ENCODE measurements around the gene SLX4IP. TPM values are rescaled to one million over a fixed set of nuclear protein-coding genes. Genes with fewer than 3 reads are reported as not detected.

Gene SLX4IP
- total RNA-seq, 4 donors from 2014 or later: 2.4 to 5.4 (median 4.1) TPM

DNA sequence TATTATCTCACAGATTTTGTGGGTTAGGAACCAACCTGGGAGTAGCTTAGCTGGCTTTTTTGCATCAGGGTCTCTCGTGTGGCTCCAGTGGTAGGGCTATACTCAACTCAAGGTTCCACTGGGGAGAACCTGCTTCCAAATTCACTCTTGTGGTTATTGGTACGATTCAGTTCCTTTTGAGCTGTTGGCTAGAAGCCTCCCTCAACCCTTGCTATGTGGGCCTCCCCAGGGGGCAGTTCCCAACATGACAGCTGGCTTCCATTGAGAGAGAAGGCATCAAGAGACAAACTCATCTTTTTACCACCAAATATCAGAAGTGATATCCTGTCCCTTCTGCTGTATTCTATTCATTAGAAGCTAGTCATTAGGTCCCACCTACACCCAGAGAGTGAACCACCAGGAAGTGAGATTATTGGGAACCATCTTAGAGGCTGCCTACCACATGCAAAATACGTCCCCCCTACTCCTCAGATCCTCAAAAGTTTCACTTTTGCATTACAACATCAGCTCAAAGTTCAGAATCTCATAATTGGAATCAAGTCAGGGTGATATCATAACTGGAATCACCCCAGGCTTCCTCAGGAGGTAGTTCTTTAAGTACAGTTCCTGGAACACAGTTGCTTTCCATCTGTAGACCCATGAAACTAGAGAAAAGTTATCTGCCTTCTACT lies 32.0 kb upstream of the SLX4IP start:
- TF ChIP-seq, protein P1, sequence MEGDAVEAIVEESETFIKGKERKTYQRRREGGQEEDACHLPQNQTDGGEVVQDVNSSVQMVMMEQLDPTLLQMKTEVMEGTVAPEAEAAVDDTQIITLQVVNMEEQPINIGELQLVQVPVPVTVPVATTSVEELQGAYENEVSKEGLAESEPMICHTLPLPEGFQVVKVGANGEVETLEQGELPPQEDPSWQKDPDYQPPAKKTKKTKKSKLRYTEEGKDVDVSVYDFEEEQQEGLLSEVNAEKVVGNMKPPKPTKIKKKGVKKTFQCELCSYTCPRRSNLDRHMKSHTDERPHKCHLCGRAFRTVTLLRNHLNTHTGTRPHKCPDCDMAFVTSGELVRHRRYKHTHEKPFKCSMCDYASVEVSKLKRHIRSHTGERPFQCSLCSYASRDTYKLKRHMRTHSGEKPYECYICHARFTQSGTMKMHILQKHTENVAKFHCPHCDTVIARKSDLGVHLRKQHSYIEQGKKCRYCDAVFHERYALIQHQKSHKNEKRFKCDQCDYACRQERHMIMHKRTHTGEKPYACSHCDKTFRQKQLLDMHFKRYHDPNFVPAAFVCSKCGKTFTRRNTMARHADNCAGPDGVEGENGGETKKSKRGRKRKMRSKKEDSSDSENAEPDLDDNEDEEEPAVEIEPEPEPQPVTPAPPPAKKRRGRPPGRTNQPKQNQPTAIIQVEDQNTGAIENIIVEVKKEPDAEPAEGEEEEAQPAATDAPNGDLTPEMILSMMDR (IDR thresholded peaks at IDR 0.05; ENCODE audit: low read depth): no peak

DNA sequence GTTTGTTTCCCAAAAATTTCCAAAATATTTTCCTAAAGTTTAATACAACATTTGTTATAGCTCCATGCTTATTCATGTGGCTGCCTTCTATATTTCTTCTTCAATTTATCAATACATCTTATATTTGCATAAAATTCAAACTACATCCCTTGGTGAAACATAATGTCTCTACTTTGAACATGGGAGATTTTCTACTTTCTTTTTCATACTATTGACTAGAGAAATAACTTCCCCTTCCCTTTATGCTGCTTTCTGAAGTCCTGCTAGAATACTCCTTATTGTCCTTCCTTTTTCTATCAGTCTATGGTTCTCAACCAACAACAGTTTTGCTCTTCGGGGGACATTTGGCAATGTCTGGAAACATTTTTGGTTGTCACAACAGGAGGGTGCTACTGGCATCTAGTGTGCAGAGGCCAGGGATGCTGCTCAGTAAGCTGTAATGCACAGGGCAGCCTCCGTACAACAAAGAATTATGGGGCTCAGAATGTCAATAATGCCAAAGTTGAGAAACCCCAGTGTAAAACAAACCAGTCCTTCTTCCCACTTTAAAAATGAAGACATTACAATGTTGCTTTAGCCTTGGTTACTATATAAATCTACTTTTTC lies 31.0 kb upstream of the SLX4IP start:
- TF ChIP-seq, protein P1 (IDR thresholded peaks at IDR 0.05; ENCODE audit: low read depth): no peak

DNA sequence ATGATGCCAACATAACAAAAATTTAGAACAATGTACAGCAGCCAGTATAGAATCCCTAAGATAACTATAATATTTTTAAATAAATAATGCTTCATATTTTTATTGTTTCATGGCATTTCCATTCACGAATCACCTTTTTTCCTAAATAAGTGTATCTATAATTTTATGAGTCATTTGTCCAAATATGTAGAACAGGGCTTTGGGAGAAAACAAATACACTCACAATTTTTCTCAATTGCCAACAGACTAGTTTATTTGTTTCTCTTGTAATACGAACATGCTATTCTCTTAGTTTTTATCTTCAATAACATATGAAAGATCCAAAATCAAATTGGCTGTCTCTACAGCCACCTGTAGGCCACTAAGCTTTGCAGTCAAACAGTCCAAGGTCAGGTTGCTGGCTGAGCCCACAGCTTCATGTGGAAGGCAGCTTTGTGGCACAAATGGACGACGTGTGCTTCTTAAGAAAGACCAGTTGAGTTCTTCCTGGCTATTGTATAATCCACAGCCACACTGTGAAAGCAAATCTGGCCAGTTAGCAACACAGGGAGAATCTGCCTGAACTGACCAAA lies 30.1 kb upstream of the SLX4IP start:
- TF ChIP-seq, protein P1 (IDR thresholded peaks at IDR 0.05; ENCODE audit: low read depth): no peak

DNA sequence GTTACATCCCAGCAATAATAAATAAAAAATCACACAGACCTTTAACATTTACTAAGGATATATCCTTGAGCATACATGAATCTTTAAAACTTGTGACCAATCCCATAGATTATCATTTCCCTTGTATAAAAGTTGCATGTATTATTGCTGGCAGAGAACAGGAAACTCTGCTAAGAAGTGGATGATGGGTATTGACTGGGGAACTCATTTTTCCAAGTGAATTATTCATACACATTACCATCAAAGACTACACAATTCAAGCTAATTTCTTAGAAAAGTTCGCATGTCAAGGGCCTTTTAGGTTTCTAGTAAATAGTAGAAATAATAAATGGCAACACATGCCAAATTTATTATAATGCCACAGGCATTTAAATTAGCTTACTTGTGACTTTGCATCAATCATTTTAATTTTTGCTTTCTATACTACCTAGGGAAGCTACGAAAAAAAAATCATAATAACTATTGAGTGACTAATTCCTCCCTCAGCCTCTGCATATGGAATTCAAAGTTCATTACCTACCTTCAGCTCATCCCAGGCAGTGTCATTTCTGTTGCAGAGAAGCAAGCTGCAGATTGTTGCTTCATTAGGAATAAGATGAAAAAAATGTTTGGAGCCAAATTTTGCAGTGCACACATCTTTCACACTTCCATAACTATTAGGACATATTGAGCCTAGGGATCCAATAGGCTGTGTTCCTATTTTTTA lies 26.8 kb upstream of the SLX4IP start:
- TF ChIP-seq, protein P1 (IDR thresholded peaks at IDR 0.05; ENCODE audit: low read depth): no peak

DNA sequence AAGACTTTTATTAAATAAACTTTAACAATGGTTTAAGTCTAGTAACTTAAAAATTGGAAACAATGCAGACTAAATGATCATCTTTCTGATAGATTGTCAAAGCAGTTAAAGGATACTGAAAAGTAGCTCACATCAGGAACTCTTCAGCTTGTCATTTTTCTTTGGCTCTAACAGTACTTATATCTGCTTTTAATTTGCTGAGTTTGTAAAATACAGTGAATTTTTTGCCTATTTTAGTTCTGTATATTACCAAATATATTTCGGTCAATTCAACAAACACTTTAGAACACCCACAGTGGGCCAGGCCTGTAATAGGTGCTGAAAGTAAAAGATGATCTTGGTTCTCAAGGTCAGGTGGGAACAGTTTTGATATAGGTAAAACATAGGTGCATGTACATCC lies 23.4 kb upstream of the SLX4IP start:
- TF ChIP-seq, protein P1 (IDR thresholded peaks at IDR 0.05; ENCODE audit: low read depth): no peak

DNA sequence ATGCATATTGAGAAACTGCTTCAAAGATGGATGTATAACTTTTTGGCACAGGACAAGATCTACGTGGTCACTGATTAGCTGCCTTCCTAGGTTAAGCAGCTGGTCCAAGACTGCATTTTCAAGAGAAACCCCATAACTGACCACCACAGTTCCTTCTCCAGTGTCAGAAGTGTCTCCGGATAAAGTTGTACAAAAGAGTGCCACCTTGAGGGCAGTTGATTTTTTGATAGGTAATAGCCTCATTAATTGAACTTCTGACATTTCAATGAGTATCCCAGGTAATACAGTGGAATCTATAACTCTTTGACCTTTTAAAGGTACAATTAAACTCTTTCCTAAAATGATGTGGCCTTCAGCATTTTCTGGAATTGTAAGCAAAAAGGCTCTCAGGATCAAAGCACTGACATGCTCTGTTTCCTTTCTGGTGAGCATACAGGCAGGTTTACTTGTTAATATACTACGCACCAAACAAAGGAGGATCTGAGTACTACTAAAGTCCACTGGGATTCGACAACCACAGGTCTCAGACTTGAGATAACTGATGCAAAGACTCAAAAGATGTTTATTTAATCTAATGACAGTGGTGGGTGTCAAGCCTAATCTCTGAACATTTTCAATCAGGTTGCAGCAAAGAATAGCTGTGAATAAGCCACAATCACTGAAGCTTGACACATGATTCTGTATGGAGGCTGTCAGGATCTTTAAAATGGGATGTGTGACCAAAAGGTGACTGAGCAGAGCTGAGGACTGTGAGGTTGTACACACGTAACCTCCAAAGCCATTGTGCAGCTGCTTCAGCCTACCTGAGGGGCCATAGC lies 22.3 kb upstream of the SLX4IP start:
- TF ChIP-seq, protein P1 (IDR thresholded peaks at IDR 0.05; ENCODE audit: low read depth): no peak

Measured in subcutaneous adipose tissue (tissue), 4 donors.